Loucy (cell line): Measurements from ENCODE around the gene RHOJ.

Experiments used
- H2AFZ ChIP-seq: fragments of 200-600 bp; sonication (generic); 2 replicates; pipeline ENCODE4 v1.6.0; 2016; ENCODE audit warnings: antibody characterized with exemption, mild to moderate bottlenecking, low read length, moderate library complexity
- H3F3A ChIP-seq: fragments of 200-600 bp; 2 replicates; pipeline ENCODE4 v1.6.0; 2016; ENCODE audit warnings: antibody characterized with exemption, low read depth, mild to moderate bottlenecking
- H3K27me3 ChIP-seq: fragments of 200-600 bp; sonication (generic); 2 replicates; pipeline ENCODE4 v1.6.1; 2014; ENCODE audit warnings: low read length, mild to moderate bottlenecking; ENCODE audit not compliant: insufficient read depth, poor library complexity, severe bottlenecking
- H3K36me3 ChIP-seq: fragments of 200-600 bp; sonication (generic); 2 replicates; pipeline ENCODE4 v1.6.1; 2016; ENCODE audit warnings: low read length; ENCODE audit not compliant: insufficient read depth
- H3K4me1 ChIP-seq: fragments of 200-600 bp; sonication (generic); 2 replicates; pipeline ENCODE4 v1.5.1; 2014; ENCODE audit warnings: low read length, mild to moderate bottlenecking; ENCODE audit not compliant: insufficient read depth, poor library complexity, severe bottlenecking
- H3K4me2 ChIP-seq: fragments of 200-600 bp; sonication (generic); 2 replicates; pipeline ENCODE4 v1.6.0; 2014; ENCODE audit warnings: antibody characterized with exemption, low read length, low read depth, mild to moderate bottlenecking; ENCODE audit not compliant: poor library complexity, severe bottlenecking
- H3K4me3 ChIP-seq: fragments of 200-600 bp; sonication (generic); 2 replicates; pipeline ENCODE4 v1.5.1; 2014; ENCODE audit warnings: low read length, mild to moderate bottlenecking, mixed read lengths; ENCODE audit not compliant: poor library complexity, severe bottlenecking
- H3K79me2 ChIP-seq: fragments of 200-600 bp; sonication (generic); 2 replicates; pipeline ENCODE4 v1.6.1; 2014; ENCODE audit warnings: low read length; ENCODE audit not compliant: insufficient read depth
- H3K9ac ChIP-seq: fragments of 200-600 bp; sonication (generic); 2 replicates; pipeline ENCODE4 v1.6.0; 2014; ENCODE audit warnings: mild to moderate bottlenecking, low read depth, low read length, moderate library complexity; ENCODE audit not compliant: poor library complexity, severe bottlenecking
- H3K9me2 ChIP-seq: fragments of 200-600 bp; sonication (generic); replicated peaks from 2 replicates; pipeline ENCODE4 v1.6.1; 2016; ENCODE audit warnings: low read depth, low read length, mixed read lengths
- H3K9me3 ChIP-seq: fragments of 200-600 bp; sonication (generic); 2 replicates; pipeline ENCODE4 v1.6.1; 2014; ENCODE audit warnings: mild to moderate bottlenecking, antibody characterized with exemption, low read length, low read depth; ENCODE audit not compliant: insufficient read depth
- H4K20me1 ChIP-seq: fragments of 200-600 bp; sonication (generic); 2 replicates; pipeline ENCODE4 v1.6.0; 2014; ENCODE audit warnings: antibody characterized with exemption, low read length, mild to moderate bottlenecking; ENCODE audit not compliant: insufficient read depth, poor library complexity, severe bottlenecking
- EZH2phosphoT487 ChIP-seq: fragments of 200-600 bp; IDR thresholded peaks from 2 replicates; pipeline ENCODE4 v1.6.1; 2018; ENCODE audit warnings: antibody characterized with exemption, mild to moderate bottlenecking, moderate library complexity, borderline replicate concordance
- TF ChIP-seq, protein P1 (sequence below): fragments of 200-600 bp; sonication (generic); conservative IDR thresholded peaks from 2 replicates; pipeline ENCODE4 v1.5.1; 2014; ENCODE audit warnings: mild to moderate bottlenecking, antibody characterized with exemption, low read length

The RHOJ gene

GRCh38 chr14:63292805-63293204, 88.6 kb downstream of the RHOJ start:
- Histone ChIP-seq H3K4me1 (no peaks in the 10 kb centered on the region), H2AFZ (no peak overlapping the region), H3K36me3 (no peaks in the 10 kb centered on the region), H3F3A (no peaks in the 10 kb centered on the region), H3K9me3 (no peaks in the 10 kb centered on the region), H3K27me3 (no peaks in the 10 kb centered on the region), H3K4me2 (no peak overlapping the region), H3K79me2 (no peaks in the 10 kb centered on the region), H3K9ac (no peak overlapping the region), H3K4me3 (no peak overlapping the region), H3K9me2 (no peaks in the 10 kb centered on the region), H4K20me1 (no peaks in the 10 kb centered on the region)
- no peak for TF ChIP-seq EZH2phosphoT487
- TF ChIP-seq, protein P1, sequence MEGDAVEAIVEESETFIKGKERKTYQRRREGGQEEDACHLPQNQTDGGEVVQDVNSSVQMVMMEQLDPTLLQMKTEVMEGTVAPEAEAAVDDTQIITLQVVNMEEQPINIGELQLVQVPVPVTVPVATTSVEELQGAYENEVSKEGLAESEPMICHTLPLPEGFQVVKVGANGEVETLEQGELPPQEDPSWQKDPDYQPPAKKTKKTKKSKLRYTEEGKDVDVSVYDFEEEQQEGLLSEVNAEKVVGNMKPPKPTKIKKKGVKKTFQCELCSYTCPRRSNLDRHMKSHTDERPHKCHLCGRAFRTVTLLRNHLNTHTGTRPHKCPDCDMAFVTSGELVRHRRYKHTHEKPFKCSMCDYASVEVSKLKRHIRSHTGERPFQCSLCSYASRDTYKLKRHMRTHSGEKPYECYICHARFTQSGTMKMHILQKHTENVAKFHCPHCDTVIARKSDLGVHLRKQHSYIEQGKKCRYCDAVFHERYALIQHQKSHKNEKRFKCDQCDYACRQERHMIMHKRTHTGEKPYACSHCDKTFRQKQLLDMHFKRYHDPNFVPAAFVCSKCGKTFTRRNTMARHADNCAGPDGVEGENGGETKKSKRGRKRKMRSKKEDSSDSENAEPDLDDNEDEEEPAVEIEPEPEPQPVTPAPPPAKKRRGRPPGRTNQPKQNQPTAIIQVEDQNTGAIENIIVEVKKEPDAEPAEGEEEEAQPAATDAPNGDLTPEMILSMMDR, result no peak

GRCh38 chr14:63295231-63295685, 91.0 kb downstream of the RHOJ start:
- no peaks in the 10 kb centered on the region for H3K4me1 ChIP-seq
- no peak overlapping the region for H3K9ac ChIP-seq
- no peaks in the 10 kb centered on the region for H3F3A ChIP-seq
- no peaks in the 10 kb centered on the region for H4K20me1 ChIP-seq
- no peaks in the 10 kb centered on the region for H3K27me3 ChIP-seq
- H3K36me3 ChIP-seq, result no peaks in the 10 kb centered on the region
- no peak overlapping the region for H3K4me3 ChIP-seq
- no peak overlapping the region for H3K4me2 ChIP-seq
- H3K9me2 ChIP-seq, result no peaks in the 10 kb centered on the region
- no peaks in the 10 kb centered on the region for H3K79me2 ChIP-seq
- H3K9me3 ChIP-seq, result no peaks in the 10 kb centered on the region
- H2AFZ ChIP-seq, result no peak overlapping the region
- no peak for TF ChIP-seq EZH2phosphoT487
- TF ChIP-seq, protein P1, result no peak

DNA sequence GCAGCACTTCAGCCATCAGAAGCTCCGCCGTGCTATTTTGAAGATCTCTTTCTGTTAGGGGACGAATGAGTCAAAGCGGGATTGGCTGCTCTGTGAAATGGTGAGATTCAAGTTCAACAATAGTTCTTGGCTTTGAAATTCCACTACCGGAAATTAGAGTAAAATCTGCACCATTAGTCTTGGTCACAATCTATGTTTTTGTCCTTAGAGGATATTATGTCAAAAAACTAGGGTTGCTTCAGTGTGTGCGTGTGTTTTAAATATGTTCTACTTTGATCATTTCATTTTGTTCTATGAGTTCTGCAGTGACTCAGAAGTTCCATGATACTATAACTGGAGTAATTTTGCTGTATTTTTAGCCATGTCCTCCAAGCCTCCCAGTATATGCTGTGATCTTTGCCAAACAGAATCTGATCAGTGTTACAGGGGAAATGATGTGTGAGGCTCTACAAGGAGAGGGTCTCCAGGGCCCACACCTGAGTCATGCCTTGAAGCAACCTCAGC, 91.9 kb downstream of the RHOJ start:
- H3K79me2 ChIP-seq, result no peaks in the 10 kb centered on the region
- TF ChIP-seq, protein P1, result no peak
- TF ChIP-seq EZH2phosphoT487, result no peak
- no peak overlapping the region for H3K9ac ChIP-seq
- no peaks in the 10 kb centered on the region for H3K27me3 ChIP-seq
- H3K9me2 ChIP-seq, result no peaks in the 10 kb centered on the region
- H3K4me3 ChIP-seq, result no peak overlapping the region
- no peaks in the 10 kb centered on the region for H3K9me3 ChIP-seq
- H3K36me3 ChIP-seq, result no peaks in the 10 kb centered on the region
- no peaks in the 10 kb centered on the region for H3F3A ChIP-seq
- H2AFZ ChIP-seq, result no peak overlapping the region
- no peak overlapping the region for H3K4me2 ChIP-seq
- H3K4me1 ChIP-seq, result no peaks in the 10 kb centered on the region
- no peaks in the 10 kb centered on the region for H4K20me1 ChIP-seq
